Right renal pelvis (tissue), 4 donors: Measurements from ENCODE around the gene MCRIP2. TPM values are rescaled to one million over a fixed set of nuclear protein-coding genes. Genes with fewer than 3 reads are reported as not detected.

ENCODE experiments used
- DNase-seq, 4 donors: peaks; one replicate each; pipeline ENCODE4 v3.0.0-alpha.2; 2013; ENCODE audit warnings: low read depth in 4 of 4, low spot score in 3 of 4, missing footprints in 1 of 4
- polyA plus RNA-seq, 4 donors: library from polyadenylated mRNA; unstranded; fragments of 120-200 nt; gene quantifications; one replicate each; pipeline ENCODE4 v1.2.1, GENCODE V29; 2013; ENCODE audit not compliant: insufficient read length in 4 of 4

The MCRIP2 gene
- polyA plus RNA-seq, 4 donors: 15.4 to 28.0 (median 17.3) TPM

DNA sequence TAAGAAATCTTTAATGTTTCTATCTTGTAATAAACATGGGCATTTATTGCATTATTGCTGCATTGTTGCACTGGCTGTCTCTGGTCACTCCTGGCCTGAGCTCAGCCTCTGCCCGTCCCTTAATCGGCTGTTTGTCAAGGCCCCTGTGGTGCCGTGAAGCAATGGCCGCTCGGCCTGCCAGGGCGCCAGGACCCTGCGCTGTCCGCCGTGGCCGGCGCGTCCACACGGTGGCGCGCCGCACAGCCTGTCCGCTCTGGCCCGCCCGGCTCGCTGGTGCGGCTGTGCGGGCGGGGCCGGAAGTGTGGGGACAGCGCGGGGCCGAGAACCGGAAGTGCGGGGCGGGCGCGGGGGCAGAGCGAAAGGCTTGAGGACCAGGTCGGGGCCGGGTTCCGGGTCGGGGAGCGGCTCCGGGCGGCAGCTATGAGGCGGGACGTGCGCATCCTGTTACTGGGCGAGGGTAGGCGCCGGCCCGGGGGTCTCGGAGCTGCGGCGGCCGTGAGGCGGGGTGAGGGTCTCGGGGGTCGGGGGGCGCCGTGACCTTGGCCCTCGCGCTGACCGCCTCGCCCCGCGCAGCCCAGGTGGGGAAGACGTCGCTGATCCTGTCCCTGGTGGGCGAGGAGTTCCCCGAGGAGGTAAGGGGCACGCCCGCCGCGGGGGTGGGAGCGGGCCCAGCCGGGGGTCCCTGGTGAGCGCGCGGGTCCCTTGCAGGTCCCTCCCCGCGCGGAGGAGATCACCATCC lies 26.3 kb downstream of the MCRIP2 start, which contains the start of gene RHOT2:
RHOT2 (plus strand) TSS at position 353 of the 739 bp plus-strand sequence; CDS start at position 421, 68 bp downstream.
- peak; percentile 79 to 85 (median 82) for DNase-seq

- DNase-seq: no peak
Observed at GRCh38 chr16:668519-669171, 27.0 kb downstream of the MCRIP2 start.

- DNase-seq: no peak
Observed at GRCh38 chr16:669666-670065, 28.0 kb downstream of the MCRIP2 start.

DNA sequence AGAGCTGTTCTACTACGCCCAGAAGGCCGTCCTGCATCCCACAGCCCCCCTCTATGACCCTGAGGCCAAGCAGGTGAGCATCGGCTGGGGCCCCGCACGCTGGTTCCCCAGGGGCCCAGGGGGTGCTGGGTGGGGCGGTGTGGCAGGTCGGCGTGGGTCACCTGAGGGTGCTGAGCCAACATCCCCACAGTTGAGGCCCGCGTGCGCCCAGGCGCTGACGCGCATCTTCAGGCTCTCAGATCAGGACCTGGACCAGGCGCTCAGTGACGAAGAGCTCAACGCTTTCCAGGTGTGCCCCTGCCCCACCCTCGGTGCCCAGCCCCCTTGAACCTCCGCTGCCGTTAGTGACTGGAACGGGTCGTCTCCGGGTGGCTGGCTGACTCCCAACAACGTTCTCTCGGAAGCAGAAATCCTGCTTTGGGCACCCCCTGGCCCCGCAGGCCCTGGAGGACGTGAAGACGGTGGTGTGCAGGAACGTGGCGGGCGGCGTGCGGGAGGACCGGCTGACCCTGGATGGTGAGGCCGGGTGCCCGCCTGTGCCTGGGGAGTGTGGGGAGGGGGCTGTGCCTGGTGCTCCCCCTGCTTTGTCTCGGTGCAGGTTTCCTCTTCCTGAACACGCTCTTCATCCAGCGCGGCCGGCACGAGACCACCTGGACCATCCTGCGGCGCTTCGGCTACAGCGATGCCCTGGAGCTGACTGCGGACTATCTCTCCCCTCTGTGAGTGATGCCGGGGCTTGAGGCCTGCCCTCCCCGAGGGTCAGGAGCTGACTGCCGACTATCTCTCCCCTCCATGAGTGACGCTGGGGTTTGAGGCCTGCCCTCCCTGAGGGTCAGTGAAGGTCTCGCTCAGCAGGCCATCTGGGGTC lies 29.1 kb downstream of the MCRIP2 start:
- DNase-seq: no peak

DNA sequence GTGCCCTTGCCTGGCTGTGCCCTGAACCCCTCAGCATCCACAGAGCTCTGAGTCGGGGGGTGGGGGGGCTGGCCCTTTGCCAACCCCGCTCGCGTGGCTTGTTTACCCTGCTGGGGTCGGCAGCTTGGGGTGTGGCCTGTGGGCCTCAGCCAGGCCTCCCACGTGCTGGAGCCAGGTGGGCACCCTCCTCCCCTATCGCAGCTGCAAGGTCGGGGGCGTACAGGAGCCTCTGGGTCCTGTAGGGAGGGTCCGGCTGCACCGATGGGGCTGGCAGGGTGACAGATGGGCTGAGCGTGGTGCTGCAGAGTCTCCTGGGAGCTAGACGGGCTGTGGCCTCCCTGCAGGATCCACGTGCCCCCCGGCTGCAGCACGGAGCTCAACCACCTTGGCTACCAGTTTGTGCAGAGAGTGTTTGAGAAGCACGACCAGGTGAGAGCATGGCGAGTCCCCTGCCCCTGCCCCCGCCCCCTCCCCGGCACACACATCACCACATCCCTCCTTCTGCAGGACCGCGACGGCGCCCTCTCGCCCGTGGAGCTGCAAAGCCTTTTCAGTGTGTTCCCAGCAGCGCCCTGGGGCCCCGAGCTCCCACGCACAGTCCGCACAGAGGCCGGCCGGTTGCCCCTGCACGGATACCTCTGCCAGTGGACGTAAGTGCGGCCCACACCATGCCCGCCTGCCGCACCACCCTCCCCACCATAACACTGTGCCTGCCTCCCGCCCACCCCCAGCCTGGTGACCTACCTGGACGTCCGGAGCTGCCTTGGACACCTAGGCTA lies 29.9 kb downstream of the MCRIP2 start:
- no peak for DNase-seq

GRCh38 chr16:672371-672770 lies 30.7 kb downstream of the MCRIP2 start:
- no peak for DNase-seq

DNA sequence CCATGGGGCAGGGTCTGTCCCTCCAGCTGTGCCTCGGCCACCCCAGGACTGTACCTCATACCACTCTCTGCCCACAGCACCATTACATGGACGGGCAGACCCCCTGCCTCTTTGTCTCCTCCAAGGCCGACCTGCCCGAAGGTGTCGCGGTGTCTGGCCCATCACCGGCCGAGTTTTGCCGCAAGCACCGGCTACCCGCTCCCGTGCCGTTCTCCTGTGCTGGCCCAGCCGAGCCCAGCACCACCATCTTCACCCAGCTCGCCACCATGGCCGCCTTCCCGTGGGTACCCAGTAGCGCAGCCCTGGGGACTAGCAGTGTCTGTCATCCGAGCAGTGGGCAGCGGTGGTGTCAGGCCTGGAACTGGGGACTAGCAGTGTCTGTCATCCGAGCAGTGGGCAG lies 31.2 kb downstream of the MCRIP2 start:
- no peak for DNase-seq

DNA sequence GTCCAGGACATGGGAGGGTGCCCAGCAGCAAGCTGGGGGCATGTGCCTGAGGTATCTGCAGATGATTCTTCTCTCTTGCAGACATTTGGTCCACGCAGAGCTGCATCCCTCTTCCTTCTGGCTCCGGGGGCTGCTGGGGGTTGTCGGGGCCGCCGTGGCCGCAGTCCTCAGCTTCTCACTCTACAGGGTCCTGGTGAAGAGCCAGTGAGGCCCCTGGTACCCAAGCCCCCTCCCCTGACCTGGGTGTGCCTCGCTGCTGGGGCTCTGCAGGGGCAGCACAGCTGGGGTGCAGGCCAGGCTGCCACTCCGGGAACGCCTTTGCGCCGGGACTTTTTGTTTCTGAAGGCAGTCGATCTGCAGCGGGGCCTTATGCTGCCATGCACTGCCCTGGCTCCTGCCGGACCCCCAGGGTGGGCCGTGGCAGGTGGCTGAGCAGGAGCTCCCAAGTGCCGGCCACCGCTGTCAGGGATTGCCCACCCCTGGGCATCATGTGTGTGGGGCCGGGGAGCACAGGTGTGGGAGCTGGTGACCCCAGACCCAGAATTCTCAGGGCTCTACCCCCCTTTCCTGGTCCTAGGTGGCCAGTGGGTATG lies 31.9 kb downstream of the MCRIP2 start:
- DNase-seq: no peak

DNA sequence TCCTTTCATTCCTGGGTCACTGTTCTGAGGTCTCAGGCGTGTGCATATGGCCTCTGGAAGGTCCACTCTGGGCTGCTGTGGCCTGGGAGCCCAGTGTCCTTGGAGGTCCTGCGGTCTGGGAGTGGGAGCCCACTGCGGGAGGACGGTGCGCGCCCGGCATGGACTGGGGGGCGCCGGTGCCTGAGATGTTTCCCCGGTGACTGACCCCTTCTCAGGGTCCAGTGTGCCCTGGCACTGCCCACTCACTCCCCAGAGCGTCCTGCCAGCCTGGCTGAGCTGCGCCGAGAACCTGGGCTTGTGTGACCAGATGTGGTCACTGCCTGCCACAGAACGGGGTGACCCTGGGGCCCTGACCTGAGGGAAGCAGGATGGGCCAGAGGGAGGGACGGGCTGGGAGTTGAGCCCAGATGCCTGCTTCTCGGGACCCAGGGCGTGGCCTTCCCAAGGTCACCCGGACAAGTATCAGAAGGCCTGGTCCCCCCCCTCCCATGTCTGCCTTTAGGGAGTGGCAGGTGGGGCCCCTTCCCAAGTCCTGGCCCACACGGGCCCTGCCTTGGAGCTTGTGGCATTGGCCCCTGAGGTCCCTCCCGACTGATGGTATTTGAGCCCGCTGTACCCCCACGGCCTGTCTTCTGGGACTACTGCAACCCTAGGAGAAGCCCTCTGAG lies 32.7 kb downstream of the MCRIP2 start:
- DNase-seq: no peak

DNA sequence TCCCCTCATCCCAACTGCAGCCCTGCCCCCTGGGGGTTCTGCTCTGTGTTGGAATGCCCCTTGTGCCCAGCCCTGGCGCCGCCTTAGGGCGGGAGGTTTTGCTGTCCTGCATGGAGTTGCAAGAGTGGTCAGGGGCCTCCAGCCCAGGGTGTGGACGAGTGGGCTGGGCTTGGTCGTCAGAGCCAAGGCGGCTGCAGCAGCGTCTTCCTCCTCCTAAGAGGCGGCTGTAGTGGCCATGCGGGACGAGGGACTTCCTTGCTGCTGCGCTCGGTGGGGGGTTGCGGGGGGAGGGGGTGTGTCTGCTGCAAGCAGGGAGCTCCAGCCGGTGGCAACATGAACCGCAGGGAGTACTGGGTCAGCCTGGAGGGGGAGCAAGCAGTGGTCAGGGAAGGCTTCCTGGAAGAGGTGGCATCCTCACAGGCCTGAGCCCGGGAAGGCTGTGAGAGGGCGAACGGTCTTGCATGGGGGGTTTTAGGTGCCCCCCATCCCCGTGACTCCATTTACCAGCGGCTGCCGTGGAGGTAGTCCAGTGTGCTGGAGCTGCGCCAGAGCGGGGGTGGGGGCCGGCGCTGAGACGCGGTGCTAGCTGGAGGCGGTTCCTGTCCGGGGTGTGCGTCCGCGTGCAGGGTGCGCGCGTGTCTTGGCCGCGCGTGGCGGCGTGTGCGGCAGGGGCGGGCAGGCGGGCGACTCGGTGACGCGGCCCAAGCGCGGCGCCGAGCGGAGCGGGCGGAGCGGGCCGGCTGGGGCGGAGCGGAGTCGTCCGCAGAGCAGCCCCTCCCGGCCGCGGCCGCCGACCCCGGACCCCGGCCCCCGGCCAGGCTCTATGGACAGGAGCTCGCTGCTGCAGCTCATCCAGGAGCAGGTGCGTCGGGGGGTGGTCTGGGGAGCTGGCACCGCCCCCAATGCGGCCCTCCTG lies 33.6 kb downstream of the MCRIP2 start, which contains the start of gene RHBDL1:
RHBDL1 (plus strand) TSS at position 704 of the 916 bp plus-strand sequence; CDS start at position 824, 120 bp downstream.
- DNase-seq: no peak

GRCh38 chr16:675884-676564 lies 34.4 kb downstream of the MCRIP2 start:
- DNase-seq: no peak

DNA sequence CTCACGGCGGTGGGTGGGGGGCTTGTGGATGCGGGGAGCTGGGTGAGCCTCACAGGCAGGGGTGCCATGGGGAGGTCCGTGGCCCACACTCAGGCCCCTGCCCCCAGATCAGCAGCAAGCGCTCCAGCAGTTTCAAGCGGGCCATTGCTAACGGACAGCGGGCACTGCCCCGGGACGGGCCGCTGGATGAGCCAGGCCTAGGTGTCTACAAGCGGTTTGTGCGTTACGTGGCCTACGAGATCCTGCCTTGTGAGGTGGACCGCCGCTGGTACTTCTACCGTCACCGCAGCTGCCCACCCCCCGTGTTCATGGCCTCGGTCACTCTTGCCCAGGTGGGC lies 34.9 kb downstream of the MCRIP2 start:
- no peak for DNase-seq

- no peak for DNase-seq
Observed at GRCh38 chr16:676913-677312, 35.3 kb downstream of the MCRIP2 start.

DNA sequence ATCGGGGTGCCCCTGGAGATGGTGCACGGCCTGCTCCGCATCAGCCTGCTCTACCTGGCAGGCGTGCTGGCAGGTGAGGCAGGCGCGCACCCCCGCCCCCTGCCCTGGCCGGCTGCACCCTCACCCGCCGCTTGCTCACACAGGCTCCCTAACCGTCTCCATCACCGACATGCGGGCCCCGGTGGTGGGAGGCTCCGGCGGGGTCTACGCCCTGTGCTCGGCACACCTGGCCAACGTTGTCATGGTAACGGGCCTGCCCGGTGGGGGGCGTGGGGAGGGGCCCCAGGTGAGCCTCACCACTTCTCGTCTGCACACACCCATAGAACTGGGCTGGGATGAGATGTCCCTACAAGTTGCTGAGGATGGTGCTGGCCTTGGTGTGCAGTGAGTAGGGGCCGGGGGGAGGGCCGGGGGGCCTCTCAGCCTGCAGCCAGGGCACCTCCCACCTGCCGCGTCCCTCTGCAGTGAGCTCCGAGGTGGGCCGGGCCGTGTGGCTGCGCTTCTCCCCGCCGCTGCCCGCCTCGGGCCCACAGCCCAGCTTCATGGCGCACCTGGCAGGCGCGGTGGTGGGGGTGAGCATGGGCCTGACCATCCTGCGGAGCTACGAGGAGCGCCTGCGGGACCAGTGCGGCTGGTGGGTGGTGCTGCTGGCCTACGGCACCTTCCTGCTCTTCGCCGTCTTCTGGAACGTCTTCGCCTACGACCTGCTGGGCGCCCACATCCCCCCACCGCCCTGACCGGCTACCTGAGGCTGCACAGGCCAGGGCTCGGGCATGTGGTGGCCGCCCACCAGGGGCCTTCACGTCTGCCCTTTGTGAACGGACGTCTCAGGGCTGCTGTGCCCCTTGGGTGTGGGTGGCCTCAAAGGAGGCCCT lies 35.9 kb downstream of the MCRIP2 start:
- no peak for DNase-seq

DNA sequence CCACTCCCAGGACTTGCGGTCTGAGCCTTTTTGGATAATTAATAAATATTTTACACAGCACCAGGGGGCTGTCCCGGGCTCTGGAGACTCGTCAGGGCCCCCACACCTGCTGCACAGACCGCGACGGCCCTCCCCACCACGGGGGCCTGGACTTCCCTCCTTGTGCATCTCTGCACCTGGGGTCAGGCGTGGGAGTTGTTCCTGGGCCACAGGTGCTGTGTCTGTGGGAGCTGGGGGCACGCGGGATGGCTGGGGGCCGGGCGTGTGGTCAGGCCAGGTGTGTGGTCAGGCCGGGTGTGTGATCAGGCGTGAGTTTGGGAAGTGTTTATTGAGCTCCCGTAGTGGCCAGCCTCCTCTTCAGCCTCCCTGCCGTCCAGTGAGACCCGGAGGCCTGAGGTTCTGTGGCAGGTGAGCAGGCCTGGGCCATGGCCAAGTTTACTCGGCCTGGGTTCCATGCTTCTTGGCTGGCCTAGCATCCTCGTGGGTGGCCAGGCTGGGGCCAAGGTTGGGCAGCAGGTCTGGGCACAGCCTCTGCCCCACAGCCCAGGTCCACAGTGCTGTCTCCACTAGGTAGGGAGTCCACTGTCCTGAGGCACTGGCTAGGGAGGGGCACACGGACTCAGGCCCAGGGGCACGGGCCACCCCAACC lies 36.7 kb downstream of the MCRIP2 start:
- no peak for DNase-seq
